Activated CD4-positive, alpha-beta T cell treated with anti-CD3 and anti-CD28 coated beads, Interleukin-2, amount 50 U/mL, for 24 hours (primary cell): Measurements from ENCODE around the gene AUTS2.

Experiments
- DNase-seq, 2 donors: peaks; one replicate each; pipeline ENCODE4 v3.0.0-alpha.2; 2020; ENCODE audit warnings: low read depth in 1 of 2, low spot score in 1 of 2

AUTS2 gene

GRCh38 chr7:70505886-70506285, 907.6 kb downstream of the AUTS2 start:
- no peak for DNase-seq

GRCh38 chr7:70506434-70506833, 908.2 kb downstream of the AUTS2 start:
- no peak for DNase-seq

- DNase-seq: no peak
Observed at GRCh38 chr7:70512144-70512543, 913.9 kb downstream of the AUTS2 start.

- DNase-seq: no peak
Observed at GRCh38 chr7:70512761-70513160, 914.5 kb downstream of the AUTS2 start.

GRCh38 chr7:70520611-70521010, 922.3 kb downstream of the AUTS2 start:
- DNase-seq: no peak

GRCh38 chr7:70523249-70523988, 925.1 kb downstream of the AUTS2 start:
- DNase-seq: no peak

- DNase-seq: no peak
Observed at GRCh38 chr7:70523989-70524351, 925.7 kb downstream of the AUTS2 start.

- DNase-seq: no peak
Observed at GRCh38 chr7:70525991-70526390, 927.7 kb downstream of the AUTS2 start.

- no peak for DNase-seq
Observed at GRCh38 chr7:70527520-70528115, 929.3 kb downstream of the AUTS2 start.

GRCh38 chr7:70529436-70529835, 931.2 kb downstream of the AUTS2 start:
- DNase-seq: no peak

- DNase-seq: no peak
Observed at GRCh38 chr7:70529914-70530585, 931.8 kb downstream of the AUTS2 start.

- DNase-seq: no peak
Observed at GRCh38 chr7:70533614-70534013, 935.3 kb downstream of the AUTS2 start.

GRCh38 chr7:70539205-70539604, 940.9 kb downstream of the AUTS2 start:
- DNase-seq: no peak

- DNase-seq: no peak
Observed at GRCh38 chr7:70539617-70540016, 941.3 kb downstream of the AUTS2 start.

- no peak for DNase-seq
Observed at GRCh38 chr7:70540641-70541040, 942.4 kb downstream of the AUTS2 start.

GRCh38 chr7:70542750-70543376, 944.6 kb downstream of the AUTS2 start:
- no peak for DNase-seq

GRCh38 chr7:70544016-70544415, 945.7 kb downstream of the AUTS2 start:
- DNase-seq: no peak

GRCh38 chr7:70545214-70545613, 946.9 kb downstream of the AUTS2 start:
- no peak for DNase-seq

GRCh38 chr7:70552141-70552540, 953.9 kb downstream of the AUTS2 start:
- no peak for DNase-seq

- DNase-seq: no peak
Observed at GRCh38 chr7:70553364-70553763, 955.1 kb downstream of the AUTS2 start.

- no peak for DNase-seq
Observed at GRCh38 chr7:70554646-70555045, 956.4 kb downstream of the AUTS2 start.

- no peak for DNase-seq
Observed at GRCh38 chr7:70556761-70557160, 958.5 kb downstream of the AUTS2 start.
